Mesodermal cell (in vitro differentiated cells): Measurements from ENCODE around the gene TMEM132C.

Source experiments
- H3K27ac ChIP-seq: 2 replicates; pipeline ENCODE4 v1.7.0; 2013; ENCODE audit warnings: mild to moderate bottlenecking, low read depth, low read length, moderate library complexity; ENCODE audit not compliant: severe bottlenecking
- H3K36me3 ChIP-seq: 2 replicates; pipeline ENCODE4 v1.7.1; 2013; ENCODE audit warnings: mild to moderate bottlenecking, low read length, moderate library complexity; ENCODE audit not compliant: control insufficient read depth, insufficient read depth
- H3K4me1 ChIP-seq: one replicate; pipeline ENCODE4 v1.7.1; 2013; ENCODE audit warnings: mild to moderate bottlenecking, low read length; ENCODE audit not compliant: insufficient read depth, control insufficient read depth, poor library complexity, severe bottlenecking
- H3K4me3 ChIP-seq: 2 replicates; pipeline ENCODE4 v1.7.0; 2013; ENCODE audit warnings: low read length, control low read depth, mild to moderate bottlenecking; ENCODE audit not compliant: insufficient read depth, poor library complexity, severe bottlenecking; ENCODE audit errors: extremely low read depth
- H3K9me3 ChIP-seq: 2 replicates; pipeline ENCODE4 v1.7.1; 2013; ENCODE audit warnings: mild to moderate bottlenecking, low read length, moderate library complexity; ENCODE audit not compliant: control insufficient read depth
- WGBS, 2 experiments: methylation state at CpG; one replicate each; pipeline ENCODE4 v1.1.5; 2013; ENCODE audit warnings: missing lambda C conversion rate in 2 of 2; ENCODE audit not compliant: insufficient coverage in 2 of 2; 5-methylcytosine and 5-hydroxymethylcytosine counted together

The TMEM132C gene

GRCh38 chr12:128259556-128260070 is 7.4 kb upstream of the TMEM132C start:
- Histone ChIP-seq H3K36me3 (no peaks in the 10 kb centered on the region), H3K27ac (no peak overlapping the region), H3K4me1 (no peaks in the 10 kb centered on the region), H3K4me3 (no peak overlapping the region), H3K9me3 (peaks cover 7% of the 10 kb centered on the region)
- 13% methylated on average over 4 of the region's 5 CpGs; no CpG with 5 or more reads in 1 of the 2 experiments for WGBS, 2 experiments

DNA sequence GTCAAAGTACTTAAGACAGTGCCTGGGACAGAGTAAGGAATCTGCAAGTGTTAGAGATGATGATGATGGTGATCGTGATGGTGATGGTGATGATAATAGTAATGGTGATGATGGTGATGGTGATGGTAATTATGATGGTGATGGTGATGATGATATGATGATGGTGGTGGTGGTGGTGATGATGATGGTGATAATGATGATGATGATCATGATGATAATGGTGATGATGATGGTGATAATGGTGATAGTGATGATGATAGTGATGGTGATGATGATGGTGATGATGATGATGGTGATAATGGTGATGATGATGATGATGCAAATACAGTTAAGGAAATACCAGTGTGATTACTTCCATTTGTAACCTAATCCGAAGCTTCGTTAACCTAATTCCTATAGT is 5.2 kb upstream of the TMEM132C start:
- H3K4me3 ChIP-seq, result no peak overlapping the region
- H3K4me1 ChIP-seq, result peaks cover 3% of the 10 kb centered on the region
- H3K27ac ChIP-seq, result no peak overlapping the region
- peaks cover 7% of the 10 kb centered on the region for H3K9me3 ChIP-seq
- WGBS, 2 experiments, result 96 to 100% methylated on average over 1 to 3 of the region's 3 CpGs
- H3K36me3 ChIP-seq, result no peaks in the 10 kb centered on the region

GRCh38 chr12:128265566-128265965 is 1.4 kb upstream of the TMEM132C start:
- Histone ChIP-seq H3K4me3 (no peak overlapping the region), H3K9me3 (peaks cover 7% of the 10 kb centered on the region), H3K4me1 (peaks cover 20% of the 10 kb centered on the region), H3K27ac (no peak overlapping the region), H3K36me3 (no peaks in the 10 kb centered on the region)
- 43 to 80% methylated on average over 2 to 5 of the region's 7 CpGs for WGBS, 2 experiments

DNA sequence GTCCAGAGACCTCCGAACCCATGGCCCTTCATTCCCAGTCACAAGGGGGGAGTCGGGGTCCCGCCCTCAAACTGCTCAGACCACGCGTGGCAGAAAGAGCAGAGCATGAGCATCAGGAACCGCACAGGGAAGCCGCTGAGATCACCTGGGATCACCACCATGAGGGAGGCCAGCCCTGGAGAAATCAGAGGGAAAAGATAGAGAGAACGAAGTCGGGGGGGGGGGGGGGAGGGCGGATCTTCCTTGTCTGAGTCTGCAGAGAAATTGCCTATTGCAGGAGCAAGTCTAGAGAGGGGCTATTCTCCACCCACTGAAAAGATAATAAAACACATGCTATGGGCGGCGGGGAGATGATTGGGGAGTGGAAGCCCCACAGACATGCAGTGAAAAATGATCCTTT is 884 bp upstream of the TMEM132C start:
- WGBS, 2 experiments, result 0 to 20% methylated on average over 1 to 2 of the region's 12 CpGs
- H3K36me3 ChIP-seq, result no peaks in the 10 kb centered on the region
- peaks cover 20% of the 10 kb centered on the region for H3K4me1 ChIP-seq
- H3K9me3 ChIP-seq, result peaks cover 7% of the 10 kb centered on the region
- no peak overlapping the region for H3K27ac ChIP-seq
- peak overlapping the region; percentile 33 for H3K4me3 ChIP-seq

DNA sequence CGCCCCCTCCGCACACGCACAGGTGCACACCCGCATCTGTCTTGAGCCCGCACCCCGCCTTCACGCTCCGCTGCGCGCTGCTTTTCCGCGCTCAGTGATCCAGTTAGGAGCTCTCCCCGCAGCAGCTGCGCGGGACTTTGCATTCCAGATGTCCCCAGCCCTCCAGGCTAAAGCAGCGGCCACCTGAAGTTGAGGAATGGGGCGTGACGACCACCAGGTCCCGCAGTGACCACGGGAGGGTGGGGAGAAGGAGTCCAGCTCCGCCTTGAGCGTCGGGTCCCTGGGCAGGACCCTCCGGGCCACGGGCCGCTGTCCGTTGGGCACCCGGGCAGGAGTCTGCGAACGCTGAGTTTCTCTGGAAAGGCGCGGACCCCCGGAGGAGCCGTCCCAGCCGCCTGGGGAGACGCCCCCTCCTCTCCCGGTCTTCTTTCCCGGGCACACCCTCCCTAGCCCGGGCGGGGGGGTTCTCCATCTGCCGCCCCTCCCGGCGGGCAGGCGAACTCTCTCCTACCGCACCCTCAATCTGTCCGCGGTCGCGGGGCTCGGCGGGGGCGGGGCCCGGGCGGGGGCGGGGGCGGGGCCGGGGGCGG is 334 bp upstream of the TMEM132C start:
- Histone ChIP-seq H3K27ac (no peak overlapping the region), H3K4me3 (peak overlapping the region; percentile 33), H3K9me3 (peaks cover 7% of the 10 kb centered on the region), H3K4me1 (peaks cover 20% of the 10 kb centered on the region), H3K36me3 (no peaks in the 10 kb centered on the region)
- WGBS, 2 experiments, result 3 to 4% methylated on average over 24 to 31 of the region's 58 CpGs

- H3K4me3 ChIP-seq, result peak overlapping the region; percentile 46
- peaks cover 20% of the 10 kb centered on the region for H3K4me1 ChIP-seq
- H3K27ac ChIP-seq, result no peak overlapping the region
- H3K9me3 ChIP-seq, result peaks cover 7% of the 10 kb centered on the region
- no peaks in the 10 kb centered on the region for H3K36me3 ChIP-seq
- 1 to 2% methylated on average over 26 to 36 of the region's 51 CpGs for WGBS, 2 experiments
Observed at GRCh38 chr12:128267651-128268378, 845 bp downstream of the TMEM132C start.

GRCh38 chr12:128268379-128268995 is 1.5 kb downstream of the TMEM132C start:
- H3K36me3 ChIP-seq, result no peaks in the 10 kb centered on the region
- H3K4me3 ChIP-seq, result peak overlapping the region; percentile 46
- H3K4me1 ChIP-seq, result peaks cover 20% of the 10 kb centered on the region
- H3K9me3 ChIP-seq, result peaks cover 7% of the 10 kb centered on the region
- H3K27ac ChIP-seq, result no peak overlapping the region
- 1 to 2% methylated on average over 20 to 24 of the region's 32 CpGs for WGBS, 2 experiments

DNA sequence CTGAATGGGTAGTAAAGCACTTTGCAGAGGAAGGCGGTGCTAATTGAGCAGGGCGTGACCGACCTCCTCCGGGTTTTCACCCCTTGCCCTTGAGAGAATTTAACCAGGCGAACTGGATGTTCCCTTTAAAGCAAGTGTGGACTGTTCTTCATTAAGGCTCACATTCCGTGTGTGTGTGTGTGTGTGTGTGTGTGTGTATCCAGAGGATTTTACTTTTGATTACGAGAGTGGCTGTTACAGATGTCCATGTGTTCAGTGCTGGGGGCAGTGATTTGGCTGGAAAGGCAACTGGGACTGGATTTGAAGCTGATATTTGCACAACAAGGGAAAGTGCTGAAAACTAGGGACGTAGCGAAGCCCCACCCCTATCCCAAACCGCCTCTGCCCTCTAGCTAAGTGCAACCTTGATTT is 2.2 kb downstream of the TMEM132C start:
- no peak overlapping the region for H3K27ac ChIP-seq
- no peaks in the 10 kb centered on the region for H3K36me3 ChIP-seq
- peaks cover 7% of the 10 kb centered on the region for H3K9me3 ChIP-seq
- no peak overlapping the region for H3K4me3 ChIP-seq
- 4 to 5% methylated on average over 7 to 8 of the region's 10 CpGs for WGBS, 2 experiments
- peaks cover 20% of the 10 kb centered on the region for H3K4me1 ChIP-seq

- peaks cover 7% of the 10 kb centered on the region for H3K9me3 ChIP-seq
- 89 to 100% methylated on average over 2 to 4 of the region's 4 CpGs for WGBS, 2 experiments
- H3K4me3 ChIP-seq, result no peak overlapping the region
- no peaks in the 10 kb centered on the region for H3K4me1 ChIP-seq
- H3K36me3 ChIP-seq, result no peaks in the 10 kb centered on the region
- no peak overlapping the region for H3K27ac ChIP-seq
Observed at GRCh38 chr12:128276471-128276870, 9.5 kb downstream of the TMEM132C start.

GRCh38 chr12:128286970-128287369 is 20.0 kb downstream of the TMEM132C start:
- Histone ChIP-seq H3K36me3 (no peaks in the 10 kb centered on the region), H3K4me3 (no peak overlapping the region), H3K4me1 (no peaks in the 10 kb centered on the region), H3K9me3 (no peaks in the 10 kb centered on the region), H3K27ac (no peak overlapping the region)
- WGBS, 2 experiments, result 91 to 100% methylated on average over 1 of the region's 1 CpG
